IMR-90 (cell line): ENCODE measurements around the gene VPS41. TPM values are rescaled to one million over a fixed set of nuclear protein-coding genes. Genes with fewer than 3 reads are reported as not detected.

Experiments
- ATAC-seq: fragments of 200-7000 bp; cut with Tn5 transposase; 2 replicates; pipeline ENCODE4 v1.9.1; 2020; ENCODE audit warnings: low read depth, mild to moderate bottlenecking, moderate library complexity
- BruUV-seq: library from RNA; stranded (reverse); fragments of 400-500 nt; replicated peaks from 2 replicates; lab custom pipeline; 2021; lab: Mats Ljungman, UMichigan
- CTCF ChIA-PET: fragments of 300-600 bp; formaldehyde crosslinking; extraction: SDS; loops from one replicate; lab custom pipeline; 2021; ENCODE audit warnings: antibody characterized with exemption; lab: Yijun Ruan, JAX
- POLR2A ChIA-PET: fragments of 300-600 bp; sonication (Branson Sonifier 250); formaldehyde crosslinking; loops from one replicate; lab custom pipeline; 2022; ENCODE audit warnings: antibody characterized with exemption; ENCODE audit not compliant: unreplicated experiment; lab: Charles Lee
- DNase-seq: peaks from one replicate; pipeline ENCODE4 v3.0.0; 2013
- H2AFZ ChIP-seq: replicated peaks from 2 replicates; pipeline ENCODE3; 2013; ENCODE audit warnings: low read length, mild to moderate bottlenecking; ENCODE audit not compliant: poor library complexity
- H2AK5ac ChIP-seq: 2 replicates; pipeline ENCODE4 v1.6.1; 2013; ENCODE audit warnings: low read depth, low read length, inconsistent platforms
- H2AK9ac ChIP-seq: replicated peaks from 2 replicates; pipeline ENCODE3; 2013; ENCODE audit warnings: mild to moderate bottlenecking, low read depth, low read length, moderate library complexity; ENCODE audit not compliant: poor library complexity
- H2BK120ac ChIP-seq: 2 replicates; pipeline ENCODE4 v1.6.1; 2013; ENCODE audit warnings: low read depth, low read length, inconsistent platforms
- H2BK15ac ChIP-seq: 3 replicates; pipeline ENCODE4 v1.6.1; 2013; ENCODE audit warnings: low read depth, low read length, inconsistent platforms
- H2BK20ac ChIP-seq: 2 replicates; pipeline ENCODE4 v1.6.1; 2013; ENCODE audit warnings: low read depth, mild to moderate bottlenecking, inconsistent platforms, low read length, moderate library complexity
- H2BK5ac ChIP-seq: 2 replicates; pipeline ENCODE4 v1.6.1; 2013; ENCODE audit warnings: mild to moderate bottlenecking, low read depth, low read length, inconsistent platforms; ENCODE audit not compliant: poor library complexity, severe bottlenecking
- H3K14ac ChIP-seq: replicated peaks from 2 replicates; pipeline ENCODE4 v1.6.1; 2013; ENCODE audit warnings: low read depth, low read length, inconsistent platforms
- H3K18ac ChIP-seq: 2 replicates; pipeline ENCODE4 v1.6.1; 2013; ENCODE audit warnings: low read depth, low read length, control low read depth
- H3K23ac ChIP-seq: 2 replicates; pipeline ENCODE4 v1.6.1; 2013; ENCODE audit warnings: low read depth, low read length, inconsistent platforms
- H3K27ac ChIP-seq: 2 replicates; pipeline ENCODE4 v1.5.1; 2013; ENCODE audit warnings: mild to moderate bottlenecking, control low read depth, low read length; ENCODE audit not compliant: insufficient read depth
- H3K27me3 ChIP-seq: 2 replicates; pipeline ENCODE4 v1.6.1; 2013; ENCODE audit warnings: low read length; ENCODE audit not compliant: control insufficient read depth, insufficient read depth
- H3K36me3 ChIP-seq: 2 replicates; pipeline ENCODE4 v1.6.1; 2013; ENCODE audit warnings: low read length, mixed read lengths; ENCODE audit not compliant: control insufficient read depth, insufficient read depth
- H3K4ac ChIP-seq: 2 replicates; pipeline ENCODE4 v1.6.1; 2013; ENCODE audit warnings: low read depth, low read length, inconsistent platforms
- H3K4me1 ChIP-seq: 2 replicates; pipeline ENCODE4 v1.6.1; 2013; ENCODE audit warnings: low read length, mixed read lengths; ENCODE audit not compliant: control insufficient read depth, insufficient read depth
- H3K4me2 ChIP-seq: 2 replicates; pipeline ENCODE4 v1.6.1; 2013; ENCODE audit warnings: low read depth, mild to moderate bottlenecking, control low read depth, low read length, moderate library complexity
- H3K4me3 ChIP-seq: 2 replicates; pipeline ENCODE4 v1.5.1; 2013; ENCODE audit warnings: low read depth, mild to moderate bottlenecking, control low read depth, low read length, moderate library complexity; ENCODE audit not compliant: insufficient read depth
- H3K56ac ChIP-seq: 2 replicates; pipeline ENCODE4 v1.6.1; 2013; ENCODE audit warnings: low read length, inconsistent platforms; ENCODE audit not compliant: insufficient read depth; ENCODE audit errors: extremely low read depth
- H3K79me1 ChIP-seq, 2 experiments: 2 replicates each; pipeline ENCODE4 v1.6.1; 2013; ENCODE audit warnings: low read length in 2 of 2, inconsistent platforms in 1 of 2, low read depth in 1 of 2
- H3K9ac ChIP-seq: 2 replicates; pipeline ENCODE4 v1.6.1; 2013; ENCODE audit warnings: low read depth, low read length, control low read depth
- H3K9me1 ChIP-seq: 2 replicates; pipeline ENCODE4 v1.6.1; 2013; ENCODE audit warnings: low read length, inconsistent platforms; ENCODE audit not compliant: insufficient read depth
- H3K9me3 ChIP-seq: 2 replicates; pipeline ENCODE4 v1.6.1; 2013; ENCODE audit warnings: low read length; ENCODE audit not compliant: control insufficient read depth, insufficient read depth
- H4K20me1 ChIP-seq: 2 replicates; pipeline ENCODE4 v1.6.1; 2013; ENCODE audit warnings: low read length, inconsistent platforms; ENCODE audit not compliant: insufficient read depth
- H4K5ac ChIP-seq: 2 replicates; pipeline ENCODE4 v1.6.1; 2013; ENCODE audit warnings: mild to moderate bottlenecking, low read depth, low read length, control low read depth
- H4K8ac ChIP-seq, 2 experiments: 2 replicates each; pipeline ENCODE4 v1.6.1; 2013; ENCODE audit warnings: low read depth in 2 of 2, low read length in 2 of 2, control low read depth in 1 of 2, inconsistent platforms in 1 of 2
- H4K91ac ChIP-seq: 2 replicates; pipeline ENCODE4 v1.6.1; 2013; ENCODE audit warnings: low read depth, low read length, inconsistent platforms; ENCODE audit not compliant: insufficient read depth
- CEBPB ChIP-seq: IDR thresholded peaks from 2 replicates; pipeline ENCODE4 v1.6.1; 2012; ENCODE audit warnings: low read depth, low read length, improper control_type of control experiment
- MAZ ChIP-seq: IDR thresholded peaks from 2 replicates; pipeline ENCODE4 v1.6.1; 2012; ENCODE audit warnings: low read depth, mild to moderate bottlenecking, low read length, improper control_type of control experiment, moderate library complexity, borderline replicate concordance
- MXI1 ChIP-seq: IDR thresholded peaks from 2 replicates; pipeline ENCODE4 v1.6.1; 2012; ENCODE audit warnings: low read depth, mild to moderate bottlenecking, low read length, moderate library complexity, borderline replicate concordance
- RAD21 ChIP-seq: IDR thresholded peaks from 2 replicates; pipeline ENCODE4 v1.6.1; 2012; ENCODE audit warnings: low read length, improper control_type of control experiment
- RCOR1 ChIP-seq: IDR thresholded peaks from 2 replicates; pipeline ENCODE4 v1.6.1; 2012; ENCODE audit warnings: mild to moderate bottlenecking, low read length, improper control_type of control experiment; ENCODE audit not compliant: insufficient replicate concordance
- RFX5 ChIP-seq: IDR thresholded peaks from 2 replicates; pipeline ENCODE4 v1.8.0; 2012; ENCODE audit warnings: low read depth, mild to moderate bottlenecking, low read length, moderate library complexity
- SMC3 ChIP-seq: fragments of 150-350 bp; IDR thresholded peaks from 2 replicates; pipeline ENCODE4 v1.6.1; 2016; ENCODE audit warnings: low read depth, mild to moderate bottlenecking, antibody characterized with exemption, low read length, moderate library complexity
- WGBS, 2 experiments: methylation state at CpG; one replicate each; pipeline versions ENCODE4 v1.1.5 to v1.1.7; 2013; ENCODE audit warnings: missing lambda C conversion rate in 2 of 2; ENCODE audit not compliant: insufficient read length in 1 of 2; ENCODE audit errors: extremely low coverage in 2 of 2; 5-methylcytosine and 5-hydroxymethylcytosine counted together
- dilution Hi-C: fragments of 300-500 bp; cut with HindIII; formaldehyde crosslinking; loops from one replicate; pipeline ENCODE4 v1.14.3; 2018; ENCODE audit warnings: low sequenced_read_pairs; ENCODE audit not compliant: unreplicated experiment
- in situ Hi-C: fragments of 300-500 bp; cut with MboI; formaldehyde crosslinking; loops from 3 replicates; pipeline ENCODE4 v1.14.3; 2019; ENCODE audit warnings: low sequenced_read_pairs, inconsistent platforms, mixed read lengths
- intact Hi-C: fragments of 100-400 bp; cut with micrococcal nuclease; formaldehyde crosslinking; loops from 2 replicates; pipeline ENCODE4 v1.10.0; 2022
- polyA plus RNA-seq, 3 experiments: library from polyadenylated mRNA; depleted of rRNA; stranded (reverse); fragments of >200 nt; gene quantifications; 2 replicates each; pipeline ENCODE4 v1.2.3, GENCODE V29; 2012; ENCODE audit warnings: low replicate concordance in 1 of 3
- total RNA-seq: library from RNA; depleted of rRNA; stranded (reverse); fragments of >200 nt; gene quantifications from 2 replicates; pipeline ENCODE4 v1.2.3, GENCODE V29; 2012
- TF ChIP-seq, protein P1 (sequence below): conservative IDR thresholded peaks from 2 replicates; pipeline ENCODE4 v1.5.1; 2012; ENCODE audit warnings: mild to moderate bottlenecking, low read depth, low read length, improper control_type of control experiment
- TF ChIP-seq, protein P2 (sequence below): fragments of 150-350 bp; IDR thresholded peaks from 2 replicates; pipeline ENCODE4 v1.6.1; 2016; ENCODE audit warnings: low read depth, mild to moderate bottlenecking, low read length, moderate library complexity, borderline replicate concordance
- TF ChIP-seq, protein P3 (sequence below): fragments of 150-350 bp; IDR thresholded peaks from 2 replicates; pipeline ENCODE4 v1.6.1; 2017; ENCODE audit warnings: mild to moderate bottlenecking, antibody characterized with exemption, low read length, low read depth

Gene VPS41
- total and polyA plus RNA-seq, 2 of the 4 experiments (the other 2 are of a cell fraction) = 16.0 to 28.0 TPM

DNA sequence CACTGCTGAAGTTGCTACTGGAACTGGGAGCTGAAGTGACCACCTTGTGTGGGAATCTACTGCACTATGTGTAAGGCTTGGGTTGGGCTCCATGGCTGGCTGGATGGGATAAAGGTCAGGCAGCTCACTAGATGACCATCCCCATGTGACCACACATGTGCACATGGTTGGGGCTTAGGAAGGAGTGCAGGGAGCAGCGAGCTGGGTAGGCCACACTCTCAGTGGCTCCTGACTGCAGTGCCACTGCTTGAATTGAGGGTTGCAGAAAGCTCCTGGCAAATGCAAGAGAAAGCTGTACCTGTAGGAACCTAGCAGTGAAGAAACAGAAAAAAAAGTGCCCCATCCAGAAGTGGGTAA lies 230.3 kb downstream of the VPS41 start:
- no peak overlapping the region for H3K4me2 ChIP-seq
- WGBS, 2 experiments = no CpG with 5 or more reads among the region's 1 CpG
- no peak overlapping the region for H4K8ac ChIP-seq

More for the DNA sequence above, 230.3 kb downstream of the VPS41 start:
- H2BK5ac ChIP-seq = no peak overlapping the region
- H2AK9ac ChIP-seq = no peak overlapping the region
- no peaks in the 10 kb centered on the region for H3K9me3 ChIP-seq
- H2BK20ac ChIP-seq = no peak overlapping the region
- H3K27me3 ChIP-seq = no peaks in the 10 kb centered on the region; the same call in 1 of the 2 replicates
- no peak overlapping the region for H2BK120ac ChIP-seq
- no peaks in the 10 kb centered on the region for H3K9me1 ChIP-seq
- CTCF ChIA-PET = no interaction called here
- ATAC-seq = no peak
- H3K36me3 ChIP-seq = no peaks in the 10 kb centered on the region
- H3K4me1 ChIP-seq = peaks cover 6% of the 10 kb centered on the region
- H3K23ac ChIP-seq = no peak overlapping the region
- H3K79me1 ChIP-seq = no peaks in the 10 kb centered on the region
- no peak overlapping the region for H3K56ac ChIP-seq
- POLR2A ChIA-PET = no interaction called here
- no peak overlapping the region for H2BK15ac ChIP-seq
- intact Hi-C loops = no loop called here
- no peak overlapping the region for H3K4me3 ChIP-seq
- H3K18ac ChIP-seq = no peak overlapping the region
- H4K20me1 ChIP-seq = no peaks in the 10 kb centered on the region
- no TSS peak for BruUV-seq
- no peak overlapping the region for H3K27ac ChIP-seq
- in situ Hi-C loops = no loop called here
- H4K5ac ChIP-seq = no peak overlapping the region
- no peak overlapping the region for H4K91ac ChIP-seq
- no peak for DNase-seq
- H3K9ac ChIP-seq = no peak overlapping the region
- H2AK5ac ChIP-seq = no peak overlapping the region
- no peak for TF ChIP-seq MXI1
- TF ChIP-seq CEBPB = no peak
- TF ChIP-seq, protein P1, sequence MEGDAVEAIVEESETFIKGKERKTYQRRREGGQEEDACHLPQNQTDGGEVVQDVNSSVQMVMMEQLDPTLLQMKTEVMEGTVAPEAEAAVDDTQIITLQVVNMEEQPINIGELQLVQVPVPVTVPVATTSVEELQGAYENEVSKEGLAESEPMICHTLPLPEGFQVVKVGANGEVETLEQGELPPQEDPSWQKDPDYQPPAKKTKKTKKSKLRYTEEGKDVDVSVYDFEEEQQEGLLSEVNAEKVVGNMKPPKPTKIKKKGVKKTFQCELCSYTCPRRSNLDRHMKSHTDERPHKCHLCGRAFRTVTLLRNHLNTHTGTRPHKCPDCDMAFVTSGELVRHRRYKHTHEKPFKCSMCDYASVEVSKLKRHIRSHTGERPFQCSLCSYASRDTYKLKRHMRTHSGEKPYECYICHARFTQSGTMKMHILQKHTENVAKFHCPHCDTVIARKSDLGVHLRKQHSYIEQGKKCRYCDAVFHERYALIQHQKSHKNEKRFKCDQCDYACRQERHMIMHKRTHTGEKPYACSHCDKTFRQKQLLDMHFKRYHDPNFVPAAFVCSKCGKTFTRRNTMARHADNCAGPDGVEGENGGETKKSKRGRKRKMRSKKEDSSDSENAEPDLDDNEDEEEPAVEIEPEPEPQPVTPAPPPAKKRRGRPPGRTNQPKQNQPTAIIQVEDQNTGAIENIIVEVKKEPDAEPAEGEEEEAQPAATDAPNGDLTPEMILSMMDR = no peak
- TF ChIP-seq, protein P2, sequence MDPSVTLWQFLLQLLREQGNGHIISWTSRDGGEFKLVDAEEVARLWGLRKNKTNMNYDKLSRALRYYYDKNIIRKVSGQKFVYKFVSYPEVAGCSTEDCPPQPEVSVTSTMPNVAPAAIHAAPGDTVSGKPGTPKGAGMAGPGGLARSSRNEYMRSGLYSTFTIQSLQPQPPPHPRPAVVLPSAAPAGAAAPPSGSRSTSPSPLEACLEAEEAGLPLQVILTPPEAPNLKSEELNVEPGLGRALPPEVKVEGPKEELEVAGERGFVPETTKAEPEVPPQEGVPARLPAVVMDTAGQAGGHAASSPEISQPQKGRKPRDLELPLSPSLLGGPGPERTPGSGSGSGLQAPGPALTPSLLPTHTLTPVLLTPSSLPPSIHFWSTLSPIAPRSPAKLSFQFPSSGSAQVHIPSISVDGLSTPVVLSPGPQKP = no peak
- no peak for TF ChIP-seq RCOR1
- TF ChIP-seq SMC3 = no peak
- TF ChIP-seq RFX5 = no peak
- no peak for TF ChIP-seq MAZ
- no peak for TF ChIP-seq RAD21
- TF ChIP-seq, protein P3, sequence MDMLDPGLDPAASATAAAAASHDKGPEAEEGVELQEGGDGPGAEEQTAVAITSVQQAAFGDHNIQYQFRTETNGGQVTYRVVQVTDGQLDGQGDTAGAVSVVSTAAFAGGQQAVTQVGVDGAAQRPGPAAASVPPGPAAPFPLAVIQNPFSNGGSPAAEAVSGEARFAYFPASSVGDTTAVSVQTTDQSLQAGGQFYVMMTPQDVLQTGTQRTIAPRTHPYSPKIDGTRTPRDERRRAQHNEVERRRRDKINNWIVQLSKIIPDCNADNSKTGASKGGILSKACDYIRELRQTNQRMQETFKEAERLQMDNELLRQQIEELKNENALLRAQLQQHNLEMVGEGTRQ = no peak
- H2AFZ ChIP-seq = no peak overlapping the region
- dilution Hi-C loops = no loop called here
- H3K4ac ChIP-seq = no peak overlapping the region
- no peak overlapping the region for H3K14ac ChIP-seq
